Omental fat pad (tissue), 4 donors: ENCODE results near the gene B3GLCT. TPM values are rescaled to one million over a fixed set of nuclear protein-coding genes. Genes with fewer than 3 reads are reported as not detected.

Experiments
- ATAC-seq: fragments of 150-250 bp; one replicate; pipeline ENCODE4 v1.9.1; 2016; ENCODE audit warnings: mild to moderate bottlenecking, moderate library complexity; ENCODE audit not compliant: low FRiP score
- DNase-seq: peaks from one replicate; pipeline ENCODE4 v3.0.0-alpha.2; 2019; ENCODE audit warnings: low spot score
- total RNA-seq, 4 donors: library from RNA; depleted of rRNA; stranded (reverse); fragments of >200 nt; gene quantifications; one replicate each; pipeline ENCODE4 v1.1.0, GENCODE V29; 2016
- TF ChIP-seq, protein P1 (sequence below), 3 donors: fragments of 450-650 bp; IDR thresholded peaks; one replicate each; pipeline ENCODE4 v1.5.1; 2016 to 2017; ENCODE audit warnings: antibody characterized with exemption in 3 of 3, mild to moderate bottlenecking in 3 of 3, moderate library complexity in 2 of 3

Gene B3GLCT
- total RNA-seq, 4 donors from 2014 or later = 5.4 to 16.4 (median 6.6) TPM

DNA sequence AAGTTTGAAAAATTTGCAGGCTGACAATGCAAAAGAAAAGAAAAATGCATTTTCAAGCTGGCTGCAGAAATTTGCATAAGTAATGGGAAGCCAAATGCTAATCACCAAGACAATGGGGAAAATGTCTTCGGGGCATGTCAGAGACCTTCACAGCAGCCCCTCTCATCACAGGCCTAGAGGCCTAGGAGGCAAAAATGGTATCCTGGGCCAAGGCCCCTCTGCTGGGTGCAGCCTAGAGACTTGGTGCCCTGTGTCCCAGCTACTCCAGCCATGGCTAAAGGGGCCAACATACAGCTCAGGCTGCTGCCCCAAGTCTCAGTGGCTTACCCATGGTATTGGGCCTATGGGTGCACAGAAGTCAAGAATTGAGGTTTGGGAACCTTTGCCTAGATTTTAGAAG is 155.2 kb downstream of the B3GLCT start:
- DNase-seq (no peak), ATAC-seq (no peak)
- TF ChIP-seq, protein P1, sequence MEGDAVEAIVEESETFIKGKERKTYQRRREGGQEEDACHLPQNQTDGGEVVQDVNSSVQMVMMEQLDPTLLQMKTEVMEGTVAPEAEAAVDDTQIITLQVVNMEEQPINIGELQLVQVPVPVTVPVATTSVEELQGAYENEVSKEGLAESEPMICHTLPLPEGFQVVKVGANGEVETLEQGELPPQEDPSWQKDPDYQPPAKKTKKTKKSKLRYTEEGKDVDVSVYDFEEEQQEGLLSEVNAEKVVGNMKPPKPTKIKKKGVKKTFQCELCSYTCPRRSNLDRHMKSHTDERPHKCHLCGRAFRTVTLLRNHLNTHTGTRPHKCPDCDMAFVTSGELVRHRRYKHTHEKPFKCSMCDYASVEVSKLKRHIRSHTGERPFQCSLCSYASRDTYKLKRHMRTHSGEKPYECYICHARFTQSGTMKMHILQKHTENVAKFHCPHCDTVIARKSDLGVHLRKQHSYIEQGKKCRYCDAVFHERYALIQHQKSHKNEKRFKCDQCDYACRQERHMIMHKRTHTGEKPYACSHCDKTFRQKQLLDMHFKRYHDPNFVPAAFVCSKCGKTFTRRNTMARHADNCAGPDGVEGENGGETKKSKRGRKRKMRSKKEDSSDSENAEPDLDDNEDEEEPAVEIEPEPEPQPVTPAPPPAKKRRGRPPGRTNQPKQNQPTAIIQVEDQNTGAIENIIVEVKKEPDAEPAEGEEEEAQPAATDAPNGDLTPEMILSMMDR (IDR thresholded peaks at IDR 0.05) = no peak

DNA sequence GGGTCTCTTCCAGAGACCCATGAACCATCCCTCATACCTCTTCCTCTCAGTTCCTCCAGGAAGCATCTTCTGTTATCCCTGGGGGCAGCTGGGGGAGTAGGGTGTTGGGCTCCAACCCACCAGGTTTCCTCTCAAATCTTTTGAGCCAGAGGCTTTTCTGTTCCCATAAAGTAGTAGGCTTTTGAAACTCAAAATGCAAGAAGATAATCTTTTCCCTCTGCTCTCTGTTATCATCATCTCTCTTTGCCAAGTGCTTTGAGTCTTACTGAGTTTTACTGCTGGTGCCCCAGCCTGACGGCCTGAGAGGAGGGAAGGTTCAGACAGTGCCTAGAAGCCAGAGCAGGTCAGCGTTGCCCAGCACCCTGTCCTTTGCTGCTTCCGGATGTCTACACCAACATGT is 157.2 kb downstream of the B3GLCT start:
- ATAC-seq (no peak), DNase-seq (no peak)
- TF ChIP-seq, protein P1 (IDR thresholded peaks at IDR 0.05) = no peak

DNA sequence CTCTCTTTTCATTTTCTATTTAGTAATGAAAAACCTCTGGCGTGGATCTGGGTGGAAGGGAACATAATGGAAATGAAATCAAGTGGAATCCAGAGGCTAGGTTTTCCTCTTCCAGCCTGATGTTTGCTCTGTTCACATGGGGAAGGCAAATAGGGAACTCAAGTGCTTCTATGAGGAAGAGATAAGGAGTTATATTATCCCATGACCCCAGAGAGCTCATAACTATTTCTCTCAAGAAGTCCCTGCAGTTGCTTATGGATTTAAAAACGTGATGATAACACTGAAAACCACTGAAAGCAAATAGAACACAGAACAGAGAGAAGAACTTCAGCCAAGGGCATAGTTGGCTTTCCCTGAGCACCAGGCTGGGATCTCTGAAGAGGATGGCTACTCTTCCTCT is 157.8 kb downstream of the B3GLCT start:
- ATAC-seq (no peak), DNase-seq (no peak)
- TF ChIP-seq, protein P1 (IDR thresholded peaks at IDR 0.05) = no peak

GRCh38 chr13:31361673-31362072 is 161.9 kb downstream of the B3GLCT start:
- TF ChIP-seq, protein P1 (IDR thresholded peaks at IDR 0.05) = no peak
- DNase-seq = no peak
- ATAC-seq = no peak

DNA sequence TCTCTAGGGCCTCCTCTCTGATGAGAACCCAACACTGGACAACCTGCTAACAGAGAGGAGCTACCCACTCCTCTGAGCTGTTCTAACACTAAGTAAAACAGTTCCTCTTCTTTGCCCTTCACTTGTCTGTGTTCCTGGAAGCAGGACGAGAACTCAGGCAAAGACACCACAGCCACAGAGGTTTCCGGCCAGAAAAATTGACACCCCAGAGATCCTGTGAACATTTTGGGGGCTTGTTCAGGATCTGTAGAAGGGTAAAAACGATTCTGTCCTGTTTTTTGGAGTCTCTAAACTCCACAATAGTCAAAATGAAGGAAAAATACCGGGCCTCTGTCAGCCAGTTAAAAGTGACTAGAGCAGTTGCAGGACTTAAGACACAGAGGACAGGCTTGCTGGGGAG is 165.9 kb downstream of the B3GLCT start:
- TF ChIP-seq, protein P1 (IDR thresholded peaks at IDR 0.05) = no peak
- no peak for DNase-seq
- no peak for ATAC-seq

DNA sequence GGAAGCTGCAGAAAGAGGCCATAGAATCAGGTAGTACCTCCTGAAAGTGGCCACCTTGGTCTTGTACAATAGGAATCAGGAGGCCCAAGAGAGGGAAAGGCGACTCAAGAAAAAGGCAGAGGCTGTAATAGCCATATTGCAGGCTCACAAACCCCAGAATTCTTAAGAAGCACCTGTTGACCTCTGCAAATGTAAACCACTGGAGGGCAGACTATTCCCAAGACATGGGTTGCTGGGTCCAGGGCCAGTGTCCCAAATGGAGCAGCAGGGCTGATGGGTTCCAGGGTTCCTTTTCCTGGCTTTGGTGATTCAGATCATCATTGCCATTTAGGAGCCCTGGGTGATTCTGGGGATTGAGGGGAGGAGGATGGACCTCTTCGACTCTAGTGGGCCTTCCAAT is 167.6 kb downstream of the B3GLCT start:
- DNase-seq (no peak), ATAC-seq (no peak)
- TF ChIP-seq, protein P1 (IDR thresholded peaks at IDR 0.05) = no peak

DNA sequence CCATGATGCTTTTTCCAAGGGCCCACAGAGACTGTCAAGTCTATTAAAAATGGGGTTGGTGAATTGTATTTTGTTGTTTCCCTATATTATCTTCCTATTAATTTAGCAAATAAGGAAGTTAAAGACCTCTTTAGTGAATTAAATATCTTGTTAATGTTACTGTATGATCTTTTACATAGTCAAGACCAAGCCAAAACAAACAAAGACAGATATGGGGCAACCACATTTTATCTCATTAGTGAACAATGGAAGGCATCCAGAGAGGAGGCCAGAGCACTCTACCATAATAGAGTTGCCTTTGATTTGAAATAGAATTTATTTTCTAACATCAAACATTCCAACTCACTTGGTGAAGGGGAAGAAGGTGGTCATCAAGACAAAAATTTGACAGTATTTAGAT is 169.4 kb downstream of the B3GLCT start:
- TF ChIP-seq, protein P1 (IDR thresholded peaks at IDR 0.05) = no peak
- ATAC-seq (no peak), DNase-seq (no peak)
